K562 (cell line): Measurements from ENCODE around the gene DIS3L. TPM values are rescaled to one million over a fixed set of nuclear protein-coding genes. Genes with fewer than 3 reads are reported as not detected.
A peak's percentile ranks its signal among the peaks of the same experiment; 100 is the strongest.

Source experiments
- BACH1 ChIP-seq: fragments of 200-800 bp; sonication (Bioruptor generic); IDR thresholded peaks from 2 replicates; pipeline ENCODE4 v1.6.1; 2016; ENCODE audit warnings: missing genetic modification characterization, missing compliant biosample characterization
- C11orf30 ChIP-seq: fragments of 450-650 bp; IDR thresholded peaks from 2 replicates; pipeline ENCODE4 v1.6.1; 2016; ENCODE audit warnings: low read depth, mild to moderate bottlenecking
- CEBPG ChIP-seq, 3 experiments: fragments of 200-800 bp in 1 of 3; sonication (Bioruptor generic) in 1 of 3; sonication (generic) in 1 of 3; formaldehyde crosslinking in 1 of 3; IDR thresholded peaks in 2 of 3; conservative IDR thresholded peaks in 1 of 3; 2 replicates each; pipeline versions ENCODE4 v1.6.1 to v1.8.0; 2016 to 2022; ENCODE audit warnings: missing compliant biosample characterization in 2 of 3, missing genetic modification characterization in 2 of 3, mild to moderate bottlenecking in 1 of 3, missing genetic modification reagents in 1 of 3
- DMBX1 ChIP-seq: fragments of 250-450 bp; sonication (Bioruptor Pico); IDR thresholded peaks from 2 replicates; pipeline ENCODE4 v1.8.0; 2022; ENCODE audit warnings: inconsistent platforms, mild to moderate bottlenecking, moderate library complexity, borderline replicate concordance
- HNRNPLL ChIP-seq: fragments of 200-400 bp; formaldehyde crosslinking; IDR thresholded peaks from 2 replicates; pipeline ENCODE4 v1.6.1; 2017; ENCODE audit warnings: low read length, low read depth, mild to moderate bottlenecking; ENCODE audit not compliant: poor library complexity, severe bottlenecking
- NFIC ChIP-seq: fragments of 450-650 bp; IDR thresholded peaks from 2 replicates; pipeline ENCODE4 v1.6.1; 2017; ENCODE audit warnings: mild to moderate bottlenecking, inconsistent platforms
- NR4A1 ChIP-seq, 2 experiments: fragments of 250-450 bp in 1 of 2; fragments of 450-650 bp in 1 of 2; sonication (Bioruptor Pico) in 1 of 2; IDR thresholded peaks; 2 replicates each; pipeline versions ENCODE4 v1.4.0 to v1.6.1; 2016 to 2020; ENCODE audit warnings: mild to moderate bottlenecking in 2 of 2, missing compliant biosample characterization in 1 of 2, missing genetic modification characterization in 1 of 2, moderate library complexity in 1 of 2
- SMARCC2 ChIP-seq: fragments of 450-650 bp; IDR thresholded peaks from 2 replicates; pipeline ENCODE4 v1.6.1; 2017; ENCODE audit warnings: antibody characterized with exemption, moderate library complexity, mild to moderate bottlenecking, low read depth
- SMC3 ChIP-seq: conservative IDR thresholded peaks from 2 replicates; pipeline ENCODE4 v1.6.1; 2011; ENCODE audit warnings: low read depth, low read length, improper control_type of control experiment; ENCODE audit not compliant: insufficient read depth
- TAL1 ChIP-seq: fragments of 450-650 bp; IDR thresholded peaks from 2 replicates; pipeline ENCODE4 v1.6.1; 2016; ENCODE audit warnings: mild to moderate bottlenecking
- TARDBP ChIP-seq: fragments of 450-650 bp; IDR thresholded peaks from 2 replicates; pipeline ENCODE4 v1.6.1; 2016
- ZBTB33 ChIP-seq: sonication (generic); formaldehyde crosslinking; IDR thresholded peaks from 2 replicates; pipeline ENCODE4 v1.8.1; 2023; ENCODE audit warnings: mild to moderate bottlenecking, missing genetic modification reagents
- ZBTB40 ChIP-seq, 2 experiments: fragments of 450-650 bp in 1 of 2; sonication (generic) in 1 of 2; formaldehyde crosslinking in 1 of 2; IDR thresholded peaks; 2 replicates each; pipeline versions ENCODE4 v1.7.1 to v1.9.0; 2016 to 2022; ENCODE audit warnings: inconsistent platforms in 1 of 2, mild to moderate bottlenecking in 1 of 2, missing genetic modification reagents in 1 of 2
- ZEB2 ChIP-seq: fragments of 450-650 bp; IDR thresholded peaks from 2 replicates; pipeline ENCODE4 v1.6.1; 2016
- ZNF79 ChIP-seq: fragments of 250-450 bp; sonication (Bioruptor Pico); IDR thresholded peaks from 2 replicates; pipeline ENCODE4 v1.4.0; 2020; ENCODE audit warnings: low read depth, mild to moderate bottlenecking, moderate library complexity
- polyA plus RNA-seq, 8 experiments: library from polyadenylated mRNA; depleted of rRNA in 4 of 8; stranded (reverse) in 5 of 8; unstranded in 3 of 8; fragments of >200 nt; fragmentation: Nextera tagmentation in 2 of 8; fragmentation: Illumina TruSeq in 1 of 8; extraction: Ambion mirVana in 2 of 8; extraction: Trizol in 1 of 8; gene quantifications; 2 replicates each; pipeline versions ENCODE4 v1.2.1 to v1.2.3, GENCODE V29; 2011 to 2014; ENCODE audit warnings: inconsistent platforms in 1 of 8, missing spikeins in 1 of 8
- total RNA-seq, 7 experiments: library from RNA; depleted of rRNA in 6 of 7; stranded (reverse); fragments of >200 nt in 6 of 7; fragmentation: Illumina TruSeq in 2 of 7; extraction: Trizol in 2 of 7; gene quantifications; 2 replicates each; pipeline versions ENCODE4 v1.2.1 to v1.2.3, GENCODE V29; 2011 to 2021; ENCODE audit warnings: low replicate concordance in 1 of 7

Gene DIS3L
- total and polyA plus RNA-seq, 9 of the 15 experiments (the other 6 are each of a cell fraction or from before 2014, with no cell fraction given) = 5.9 to 34.6 (median 16.9) TPM

- TF ChIP-seq SMARCC2 = no peak
- TF ChIP-seq ZBTB40 (IDR thresholded peaks at IDR 0.05) = 0 out of 2 replicates have a peak, but pooled peaks have one; percentile 17
- TF ChIP-seq ZBTB40 (CRISPR knock-in tag; IDR thresholded peaks at IDR 0.05) = no peak
- TF ChIP-seq CEBPG (CRISPR knock-in tag; IDR thresholded peaks at IDR 0.05) = peak; percentile 97
- TF ChIP-seq CEBPG (tag; conservative IDR thresholded peaks at IDR 0.05 in 1 of 2, IDR thresholded peaks at IDR 0.05 in 1 of 2) = peak; percentile 99
- no peak for TF ChIP-seq NFIC
- TF ChIP-seq C11orf30 = peak; percentile 31; the same call in 1 of the 2 replicates
- peak; percentile 80 for TF ChIP-seq DMBX1 (CRISPR knock-in tag)
- TF ChIP-seq SMC3 = no peak
- TF ChIP-seq ZBTB33 (CRISPR knock-in tag) = no peak
- TF ChIP-seq NR4A1 (CRISPR knock-in tag; IDR thresholded peaks at IDR 0.05) = no peak
- peak; percentile 61; the same call in 1 of the 2 replicates for TF ChIP-seq NR4A1 (tag; IDR thresholded peaks at IDR 0.05)
- 0 out of 2 replicates have a peak, but pooled peaks have one; percentile 12 for TF ChIP-seq TARDBP
- 0 out of 2 replicates have a peak, but pooled peaks have one; percentile 34 for TF ChIP-seq ZEB2
- no peak for TF ChIP-seq ZNF79 (CRISPR knock-in tag)
- TF ChIP-seq HNRNPLL = no peak
- peak; percentile 41; the same call in 1 of the 2 replicates for TF ChIP-seq BACH1
- peak; percentile 32; the same call in 1 of the 2 replicates for TF ChIP-seq TAL1
Observed at GRCh38 chr15:66369773-66370651, 76.6 kb downstream of the DIS3L start (continued).
